Fibroblast of peridontal ligament (primary cell): ENCODE measurements around the gene GET4.

Experiments used
- DNase-seq: peaks from one replicate; pipeline ENCODE4 v3.0.0-alpha.2; 2010; ENCODE audit errors: extremely low read depth

Gene GET4, protein sequence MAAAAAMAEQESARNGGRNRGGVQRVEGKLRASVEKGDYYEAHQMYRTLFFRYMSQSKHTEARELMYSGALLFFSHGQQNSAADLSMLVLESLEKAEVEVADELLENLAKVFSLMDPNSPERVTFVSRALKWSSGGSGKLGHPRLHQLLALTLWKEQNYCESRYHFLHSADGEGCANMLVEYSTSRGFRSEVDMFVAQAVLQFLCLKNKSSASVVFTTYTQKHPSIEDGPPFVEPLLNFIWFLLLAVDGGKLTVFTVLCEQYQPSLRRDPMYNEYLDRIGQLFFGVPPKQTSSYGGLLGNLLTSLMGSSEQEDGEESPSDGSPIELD

GRCh38 chr7:876077-876971 is at the start of gene GET4:
Gene GET4 (plus strand): TSS chr7:876554. CDS start chr7:876646, 92 bp downstream.
- peak; percentile 91 for DNase-seq

- DNase-seq, result no peak
These were observed 47.4 kb upstream of the GET4 start for GRCh38 chr7:828793-829561.

DNA sequence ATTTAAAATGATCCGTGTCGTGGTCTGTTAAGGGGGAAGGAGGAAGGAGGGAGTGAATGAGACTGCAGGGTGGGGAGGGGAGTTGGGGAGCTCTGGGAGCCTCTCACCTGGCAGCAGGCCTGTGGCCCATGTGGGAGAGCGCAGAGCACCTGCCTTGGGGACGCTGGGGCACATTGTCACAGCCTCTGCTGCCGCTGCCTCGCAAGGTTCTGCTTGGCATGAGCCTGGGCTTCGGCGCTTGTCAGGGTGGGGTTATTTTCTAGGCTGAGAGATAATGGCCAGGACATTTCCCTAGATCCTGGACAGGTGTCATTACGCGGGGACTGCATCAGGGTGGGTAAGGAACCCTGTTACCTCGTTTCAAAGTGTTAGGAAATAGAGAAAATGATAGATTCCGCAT is 46.3 kb upstream of the GET4 start:
- DNase-seq, result no peak

- DNase-seq, result peak; percentile 89
These were observed 44.7 kb upstream of the GET4 start for GRCh38 chr7:831596-832166.

GRCh38 chr7:832167-832967 is 44.0 kb upstream of the GET4 start, which contains the start of gene SUN1:
Gene SUN1 (plus strand): TSS chr7:832476. CDS start chr7:832525, 49 bp downstream.
- peak; percentile 40 for DNase-seq

- DNase-seq, result no peak
These were observed 43.4 kb upstream of the GET4 start for GRCh38 chr7:832968-833424.

DNA sequence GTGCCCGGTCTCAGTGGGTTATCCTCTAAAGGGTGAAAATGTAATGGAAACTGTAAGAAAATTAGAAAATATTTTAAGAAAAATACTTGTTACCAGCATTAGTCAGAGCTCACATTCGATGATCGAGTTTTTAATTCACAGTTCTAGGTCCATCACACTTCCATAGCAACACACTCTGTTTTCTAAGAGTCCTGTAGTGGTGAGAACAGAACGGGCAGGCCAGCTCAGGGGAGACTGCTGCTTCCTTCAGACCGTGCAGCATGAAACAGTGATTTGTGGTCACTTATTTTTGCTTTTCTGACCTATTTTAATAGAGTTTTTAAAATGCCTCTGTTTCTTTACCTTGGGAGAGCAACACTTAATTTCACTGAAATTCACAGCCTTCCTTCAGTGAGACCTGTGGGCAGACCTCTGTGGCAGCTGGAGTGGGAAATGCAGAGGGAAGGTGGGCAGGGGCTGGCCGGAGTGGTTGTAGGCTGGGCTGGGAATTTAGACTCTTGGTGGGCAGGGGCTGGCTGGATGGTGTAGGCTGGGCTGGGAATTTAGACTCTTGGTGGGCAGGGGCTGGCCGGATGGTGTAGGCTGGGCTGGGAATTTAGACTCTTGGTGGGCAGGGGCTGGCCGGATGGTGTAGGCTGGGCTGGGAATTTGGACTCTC is 42.6 kb upstream of the GET4 start:
- no peak for DNase-seq

DNA sequence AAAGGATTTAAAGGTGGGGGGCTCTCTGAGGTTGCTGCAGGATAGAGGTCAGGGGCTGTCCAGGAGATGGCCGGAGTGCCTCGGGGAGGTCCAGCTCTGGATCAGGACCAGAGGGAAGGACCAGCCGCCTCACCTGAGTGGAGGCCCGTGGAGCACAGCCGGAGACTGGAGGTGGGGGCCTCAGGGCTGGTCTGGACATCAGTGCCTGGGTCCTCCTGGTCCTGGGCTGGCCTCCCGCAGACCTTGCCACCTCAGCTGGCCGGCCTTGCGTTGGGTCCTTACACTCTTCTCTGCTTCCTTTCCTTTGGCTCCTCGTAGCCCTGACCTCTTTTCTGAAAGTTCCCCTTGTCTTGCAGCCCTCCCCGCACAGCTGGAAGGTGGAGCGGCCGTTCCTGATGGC is 42.1 kb upstream of the GET4 start:
- no peak for DNase-seq

GRCh38 chr7:835021-835420 is 41.3 kb upstream of the GET4 start:
- DNase-seq, result no peak

GRCh38 chr7:835485-836401 is 40.6 kb upstream of the GET4 start:
- no peak for DNase-seq

DNA sequence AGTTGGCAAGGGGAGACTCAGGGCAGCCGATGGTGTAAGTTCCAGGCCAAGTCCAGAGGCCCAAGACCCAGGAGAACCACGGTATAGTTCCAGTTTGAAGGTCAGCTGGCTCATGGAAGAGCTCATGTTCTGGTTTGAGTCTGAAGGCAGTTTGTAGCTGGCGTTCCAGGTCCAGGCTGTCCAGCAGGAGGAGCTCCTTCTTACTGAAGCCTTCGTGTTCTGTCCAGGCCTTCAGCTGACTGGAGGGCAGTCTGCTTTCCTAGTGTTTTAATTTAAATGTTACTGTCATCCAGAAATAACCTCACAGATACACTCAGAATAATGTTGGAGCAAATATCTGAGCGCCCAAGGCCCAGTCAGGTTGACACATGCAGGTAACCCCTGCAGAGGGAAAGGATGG is 39.9 kb upstream of the GET4 start:
- peak; percentile 36 for DNase-seq

DNA sequence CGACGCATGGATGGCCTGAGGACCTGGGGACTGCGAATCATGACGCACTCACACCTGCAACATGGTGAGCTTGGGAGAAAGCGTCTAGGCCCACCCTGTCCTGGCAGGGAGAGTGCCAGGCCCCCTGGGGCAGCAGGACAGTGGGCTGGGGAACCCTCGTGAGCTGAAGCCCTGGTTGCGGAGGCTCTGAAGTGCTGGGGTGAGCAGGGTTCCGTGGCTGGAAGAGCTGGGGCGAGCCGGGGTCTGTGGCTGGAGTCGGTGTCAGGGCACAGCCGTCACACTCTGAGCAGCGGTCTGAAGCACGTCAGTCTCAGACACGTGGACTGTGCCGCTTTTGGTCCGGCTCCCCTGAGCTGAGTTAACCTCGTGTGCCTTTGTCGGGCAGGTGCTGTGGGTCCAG is 39.4 kb upstream of the GET4 start:
- no peak for DNase-seq

GRCh38 chr7:840001-840600 is 36.3 kb upstream of the GET4 start:
- no peak for DNase-seq

- no peak for DNase-seq
These were observed 34.4 kb upstream of the GET4 start for GRCh38 chr7:841943-842342.

GRCh38 chr7:842431-843031 is 33.8 kb upstream of the GET4 start:
- DNase-seq, result peak; percentile 27

GRCh38 chr7:843230-843629 is 33.1 kb upstream of the GET4 start:
- DNase-seq, result no peak

GRCh38 chr7:844043-844442 is 32.3 kb upstream of the GET4 start:
- no peak for DNase-seq

GRCh38 chr7:844514-844913 is 31.8 kb upstream of the GET4 start:
- no peak for DNase-seq
